CD14-positive monocyte (primary cell): ENCODE results near the gene TPX2. TPM values are rescaled to one million over a fixed set of nuclear protein-coding genes. Genes with fewer than 3 reads are reported as not detected.
A peak's percentile ranks its signal among the peaks of the same experiment; 100 is the strongest.
"Not testable (repeated sequence)": the region's sequence is repeated elsewhere in the genome, so short reads cannot be mapped to it uniquely, and the experiment has no call there.

ENCODE experiments used
- DNase-seq, 3 donors: peaks; one replicate each; pipeline ENCODE4 v3.0.0-alpha.2; 2011 to 2022
- H2AFZ ChIP-seq: 2 replicates; pipeline ENCODE4 v1.6.0; 2012; ENCODE audit warnings: mild to moderate bottlenecking, low read depth, low read length, inconsistent platforms; ENCODE audit not compliant: insufficient read depth, poor library complexity, severe bottlenecking
- H3K27ac ChIP-seq, 2 donors: 1 replicate in 1 of 2; 2 replicates in 1 of 2; pipeline ENCODE4 v1.5.1; 2012 to 2013; ENCODE audit warnings: low read length in 2 of 2, control low read depth in 1 of 2, inconsistent platforms in 1 of 2, low read depth in 1 of 2, mild to moderate bottlenecking in 1 of 2
- H3K27me3 ChIP-seq, 2 donors: one replicate each; pipeline versions ENCODE4 v1.6.0 to v1.6.1; 2011 to 2013; ENCODE audit warnings: low read length in 2 of 2; ENCODE audit not compliant: control insufficient read depth in 2 of 2, insufficient read depth in 2 of 2
- H3K36me3 ChIP-seq, 2 donors: replicated peaks in 1 of 2; 1 replicate in 1 of 2; 2 replicates in 1 of 2; pipeline versions ENCODE4 v1.5.1 to v1.6.1; 2012 to 2013; ENCODE audit warnings: low read length in 2 of 2, control low read depth in 1 of 2, inconsistent platforms in 1 of 2, mild to moderate bottlenecking in 1 of 2; ENCODE audit not compliant: insufficient read depth in 2 of 2, control insufficient read depth in 1 of 2
- H3K4me1 ChIP-seq, 2 donors: 1 replicate in 1 of 2; 2 replicates in 1 of 2; pipeline versions ENCODE4 v1.5.1 to v1.6.1; 2012 to 2013; ENCODE audit warnings: low read length in 2 of 2, control low read depth in 1 of 2, inconsistent platforms in 1 of 2, mild to moderate bottlenecking in 1 of 2, moderate library complexity in 1 of 2; ENCODE audit not compliant: insufficient read depth in 2 of 2, control insufficient read depth in 1 of 2
- H3K4me2 ChIP-seq: replicated peaks from 2 replicates; pipeline ENCODE3; 2012; ENCODE audit warnings: low read length, moderate library complexity, mild to moderate bottlenecking; ENCODE audit not compliant: poor library complexity, severe bottlenecking; ENCODE audit errors: extremely low read depth
- H3K4me3 ChIP-seq, 3 experiments: fragments of 200-600 bp in 1 of 3; sonication (generic) in 1 of 3; replicated peaks in 1 of 3; 1 replicate in 2 of 3; 2 replicates in 1 of 3; pipeline ENCODE4 v1.5.1; 2011 to 2013; ENCODE audit warnings: low read length in 3 of 3, mild to moderate bottlenecking in 3 of 3, control low read depth in 2 of 3, low read depth in 2 of 3, inconsistent platforms in 1 of 3, moderate library complexity in 1 of 3
- H3K79me2 ChIP-seq: 2 replicates; pipeline ENCODE4 v1.6.0; 2012; ENCODE audit warnings: mild to moderate bottlenecking, control low read depth, inconsistent platforms, low read length, moderate library complexity; ENCODE audit not compliant: insufficient read depth
- H3K9ac ChIP-seq: 2 replicates; pipeline ENCODE4 v1.6.0; 2017; ENCODE audit warnings: low read length, mild to moderate bottlenecking; ENCODE audit not compliant: insufficient read depth, poor library complexity, severe bottlenecking
- H3K9me3 ChIP-seq, 2 donors: replicated peaks in 1 of 2; 1 replicate in 1 of 2; 2 replicates in 1 of 2; pipeline versions ENCODE4 v1.5.1 to v1.6.1; 2012 to 2013; ENCODE audit warnings: low read length in 2 of 2, control low read depth in 1 of 2; ENCODE audit not compliant: control insufficient read depth in 1 of 2, insufficient read depth in 1 of 2
- H4K20me1 ChIP-seq: 2 replicates; pipeline ENCODE4 v1.6.0; 2012; ENCODE audit warnings: mild to moderate bottlenecking, low read length, control low read depth, moderate library complexity; ENCODE audit not compliant: insufficient read depth
- H3K27ac Mint-ChIP-seq, 7 donors: one replicate each; pipeline ENCODE4 v1.8.0; 2020; ENCODE audit warnings: mild to moderate bottlenecking in 7 of 7, mixed read lengths in 7 of 7, moderate library complexity in 6 of 7, inconsistent platforms in 2 of 7
- H3K27me3 Mint-ChIP-seq, 3 donors: one replicate each; pipeline ENCODE4 v1.8.0; 2021 to 2022; ENCODE audit warnings: low read depth in 3 of 3, mild to moderate bottlenecking in 3 of 3, mixed read lengths in 3 of 3, moderate library complexity in 3 of 3, inconsistent platforms in 1 of 3
- H3K36me3 Mint-ChIP-seq, 2 donors: one replicate each; pipeline ENCODE4 v1.8.0; 2020; ENCODE audit warnings: mixed read lengths in 2 of 2, inconsistent platforms in 1 of 2, mild to moderate bottlenecking in 1 of 2
- H3K4me1 Mint-ChIP-seq: one replicate; pipeline ENCODE4 v1.8.0; 2020; ENCODE audit warnings: mild to moderate bottlenecking, mixed read lengths
- H3K4me3 Mint-ChIP-seq, 2 donors: one replicate each; pipeline ENCODE4 v1.8.0; 2020; ENCODE audit warnings: mild to moderate bottlenecking in 2 of 2, mixed read lengths in 2 of 2, moderate library complexity in 1 of 2
- H3K9me3 Mint-ChIP-seq, 7 donors: one replicate each; pipeline ENCODE4 v1.8.0; 2020 to 2022; ENCODE audit warnings: mixed read lengths in 7 of 7, mild to moderate bottlenecking in 6 of 7, moderate library complexity in 6 of 7, inconsistent platforms in 2 of 7
- CTCF ChIP-seq: fragments of 200-600 bp; IDR thresholded peaks from one replicate; pipeline ENCODE4 v1.8.0; 2022; ENCODE audit warnings: antibody characterized with exemption, mild to moderate bottlenecking
- WGBS: methylation state at CpG from one replicate; pipeline ENCODE4 v1.1.5; 2013; ENCODE audit warnings: missing lambda C conversion rate; ENCODE audit not compliant: insufficient coverage; 5-methylcytosine and 5-hydroxymethylcytosine counted together
- intact Hi-C, 2 donors: fragments of 100-400 bp; cut with micrococcal nuclease; formaldehyde crosslinking; loops; one replicate each; pipeline versions ENCODE4 v1.15.0 to v1.15.1; 2023
- polyA plus RNA-seq, 3 donors: library from polyadenylated mRNA; depleted of rRNA in 1 of 3; unstranded in 2 of 3; stranded (reverse) in 1 of 3; fragments of 300-500 nt in 2 of 3; fragments of >200 nt in 1 of 3; fragmentation: Illumina TruSeq in 2 of 3; gene quantifications; 1 replicate in 2 of 3; 2 replicates in 1 of 3; pipeline ENCODE4 v1.2.3, GENCODE V29; 2012 to 2021

TPX2 gene
- polyA plus RNA-seq, 3 donors = 0.06 TPM; not detected in 2

- Histone ChIP-seq H3K9me3 (no peaks in the 10 kb centered on the region), H3K4me2 (no peak overlapping the region), H3K79me2 (peaks cover 67% of the 10 kb centered on the region), H3K27me3 (no peaks in the 10 kb centered on the region), H3K4me1 (peaks cover 26 to 36% of the 10 kb centered on the region in 2 donors), H3K4me3 (peak overlapping the region in 1 of 3 experiments; percentile 92), H4K20me1 (no peaks in the 10 kb centered on the region), H3K36me3 (peaks cover 0 to 14% of the 10 kb centered on the region in 2 donors), H3K27ac (peak overlapping the region in 1 of 2 donors; percentile 72), H3K9ac (no peak overlapping the region), H2AFZ (peak overlapping the region; percentile 58)
- no peak for TF ChIP-seq CTCF
- intact Hi-C loops = no loop called here
- Mint-ChIP-seq H3K27me3 (peaks cover 0 to 2% (median 0%) of the 10 kb centered on the region in 3 donors), H3K4me1 (peaks cover 4% of the 10 kb centered on the region), H3K9me3 (no peaks in the 10 kb centered on the region), H3K36me3 (peaks cover 5 to 15% of the 10 kb centered on the region in 2 donors), H3K27ac (peak overlapping the region in 2 of 7 donors; percentile 5 to 61), H3K4me3 (no peak overlapping the region)
- no peak for DNase-seq
- no CpG with 5 or more reads among the region's 1 CpG for WGBS
Observed at GRCh38 chr20:31740656-31741323, 1.7 kb downstream of the TPX2 start.

- Histone ChIP-seq H3K4me1 (peaks cover 0 to 3% of the 10 kb centered on the region in 2 donors), H3K36me3 (peaks cover 3 to 49% of the 10 kb centered on the region in 2 donors), H3K79me2 (peaks cover 99% of the 10 kb centered on the region), H2AFZ (peak overlapping the region; percentile 12), H3K27me3 (no peaks in the 10 kb centered on the region), H3K9ac (no peak overlapping the region), H3K4me2 (no peak overlapping the region), H4K20me1 (no peaks in the 10 kb centered on the region), H3K9me3 (no peaks in the 10 kb centered on the region), H3K27ac (peak overlapping the region in 1 of 2 donors; percentile 47), H3K4me3 (no peak overlapping the region)
- Mint-ChIP-seq H3K9me3 (no peaks in the 10 kb centered on the region), H3K4me3 (no peak overlapping the region), H3K36me3 (peaks cover 23 to 52% of the 10 kb centered on the region in 2 donors), H3K27me3 (peaks cover 0 to 2% (median 0%) of the 10 kb centered on the region in 3 donors), H3K27ac (peak overlapping the region in 2 of 7 donors; percentile 20 to 49), H3K4me1 (peaks cover 4% of the 10 kb centered on the region)
- TF ChIP-seq CTCF = no peak
- DNase-seq = no peak
- intact Hi-C loops = no loop called here
- WGBS = no CpG with 5 or more reads among the region's 1 CpG
Observed at GRCh38 chr20:31746068-31746878, 7.2 kb downstream of the TPX2 start.

DNA sequence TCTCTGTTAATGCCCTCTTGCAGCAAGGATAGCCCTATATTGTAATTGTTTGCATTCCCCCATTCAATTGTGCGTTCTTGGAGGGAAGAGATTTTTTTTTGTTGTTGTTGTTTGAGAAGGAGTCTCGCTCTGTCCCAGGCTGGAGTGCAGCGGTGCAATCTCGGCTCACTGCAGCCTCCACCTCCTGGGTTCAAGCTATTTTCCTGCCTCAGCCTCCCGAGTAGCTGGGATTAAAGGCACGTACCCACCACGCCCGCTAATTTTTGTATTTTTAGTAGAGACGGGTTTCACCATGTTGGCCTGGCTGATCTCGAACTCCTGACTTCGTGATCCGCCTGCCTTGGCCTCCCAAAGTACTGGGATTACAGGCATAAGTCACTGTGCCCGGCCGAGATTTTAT is 7.9 kb downstream of the TPX2 start:
- H3K4me1 ChIP-seq, DNase-seq, H3K27me3 ChIP-seq, H3K9me3 Mint-ChIP-seq, H2AFZ ChIP-seq, H3K27me3 Mint-ChIP-seq, H4K20me1 ChIP-seq, H3K4me3 ChIP-seq, H3K27ac Mint-ChIP-seq, intact Hi-C loops, H3K4me1 Mint-ChIP-seq, H3K4me3 Mint-ChIP-seq, H3K9ac ChIP-seq, H3K9me3 ChIP-seq, H3K4me2 ChIP-seq: not testable (repeated sequence)
- Histone ChIP-seq H3K79me2 (peaks cover 99% of the 10 kb centered on the region), H3K27ac (peak overlapping the region in 1 of 2 donors; percentile 47), H3K36me3 (peaks cover 3 to 54% of the 10 kb centered on the region in 2 donors)
- 100% methylated on average over 4 of the region's 14 CpGs for WGBS
- peaks cover 23 to 53% of the 10 kb centered on the region in 2 donors for H3K36me3 Mint-ChIP-seq
